Fibroblast of mammary gland (primary cell): Measurements from ENCODE around the gene MTCP1.
A peak's percentile ranks its signal among the peaks of the same experiment; 100 is the strongest.

ENCODE experiments used
- DNase-seq: peaks from one replicate; pipeline ENCODE4 v3.0.0-alpha.2; 2010; ENCODE audit warnings: low read depth
- H3K4me3 ChIP-seq: 2 replicates; pipeline ENCODE4 v1.5.1; 2011; ENCODE audit warnings: low read depth, mild to moderate bottlenecking, low read length, moderate library complexity; ENCODE audit not compliant: control insufficient read depth
- CTCF ChIP-seq: conservative IDR thresholded peaks from 2 replicates; pipeline ENCODE4 v1.5.1; 2011; ENCODE audit warnings: low read depth, low read length, inconsistent platforms; ENCODE audit not compliant: control insufficient read depth, insufficient read depth

Gene MTCP1

GRCh38 chrX:155094468-155095061 is 23.6 kb upstream of the MTCP1 start:
- no peak overlapping the region for H3K4me3 ChIP-seq
- DNase-seq = peak; percentile 45
- peak; percentile 63 for TF ChIP-seq CTCF

GRCh38 chrX:155086961-155087735 is 16.2 kb upstream of the MTCP1 start:
- DNase-seq = no peak
- no peak for TF ChIP-seq CTCF

GRCh38 chrX:155086202-155086840 is 15.4 kb upstream of the MTCP1 start:
- H3K4me3 ChIP-seq = no peak overlapping the region
- TF ChIP-seq CTCF = peak; percentile 52
- peak; percentile 48 for DNase-seq

More at GRCh38 chrX:155086961-155087735, 16.2 kb upstream of the MTCP1 start:
- no peak overlapping the region for H3K4me3 ChIP-seq

GRCh38 chrX:155071694-155072280 is 851 bp upstream of the MTCP1 start:
- DNase-seq = peak; percentile 8
- peak overlapping the region; percentile 75 for H3K4me3 ChIP-seq
- TF ChIP-seq CTCF = no peak

GRCh38 chrX:155070663-155070974 is 317 bp downstream of the MTCP1 start:
- H3K4me3 ChIP-seq = peak overlapping the region; percentile 56
- no peak for DNase-seq
- TF ChIP-seq CTCF = no peak

GRCh38 chrX:155070038-155070437 is 898 bp downstream of the MTCP1 start:
- TF ChIP-seq CTCF = no peak
- DNase-seq = peak; percentile 2
- H3K4me3 ChIP-seq = peak overlapping the region; percentile 56
